Glomerular endothelial cell (primary cell): ENCODE measurements around the gene MERTK. TPM values are rescaled to one million over a fixed set of nuclear protein-coding genes. Genes with fewer than 3 reads are reported as not detected.
"Not testable (repeated sequence)": the region's sequence is repeated elsewhere in the genome, so short reads cannot be mapped to it uniquely, and the experiment has no call there.

ENCODE experiments used
- DNase-seq: peaks from one replicate; pipeline ENCODE4 v3.0.0-alpha.2; 2011; ENCODE audit warnings: low read depth, low spot score; ENCODE audit errors: extremely low read depth
- total RNA-seq: library from RNA; depleted of rRNA; stranded (reverse); fragments of >200 nt; gene quantifications from 2 replicates; pipeline ENCODE4 v1.2.3, GENCODE V29; 2015

The MERTK gene
- total RNA-seq, 1 donor from 2014 or later = 18.8 TPM

DNA sequence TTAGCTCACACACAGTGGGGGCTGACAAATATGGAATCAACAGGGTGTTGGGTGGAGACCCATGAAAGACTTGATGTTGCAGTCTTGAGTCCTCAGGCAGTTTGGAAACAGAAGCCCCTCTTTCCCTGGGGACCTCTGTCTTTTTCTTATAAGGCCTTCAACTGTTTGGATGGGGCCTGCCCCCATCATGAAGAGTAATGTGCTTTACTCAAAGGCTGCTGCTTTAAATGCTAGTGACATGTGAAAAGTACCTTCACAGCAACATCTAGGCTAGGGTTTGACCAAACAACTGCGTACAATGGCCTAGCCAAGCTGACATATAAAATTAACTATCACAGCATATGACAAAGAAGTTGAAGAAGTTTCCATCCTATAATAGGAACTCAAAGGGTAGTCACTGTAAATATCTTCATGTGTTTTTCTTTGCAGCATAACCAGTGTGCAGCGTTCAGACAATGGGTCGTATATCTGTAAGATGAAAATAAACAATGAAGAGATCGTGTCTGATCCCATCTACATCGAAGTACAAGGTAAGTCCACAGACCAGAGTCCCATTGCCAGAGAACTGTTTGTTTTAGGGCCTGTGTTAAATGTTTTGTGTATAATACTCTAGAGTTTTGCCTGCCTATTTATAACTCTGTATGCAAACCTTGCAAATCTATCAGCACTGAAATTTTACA lies 46.3 kb downstream of the MERTK start:
- no peak for DNase-seq

DNA sequence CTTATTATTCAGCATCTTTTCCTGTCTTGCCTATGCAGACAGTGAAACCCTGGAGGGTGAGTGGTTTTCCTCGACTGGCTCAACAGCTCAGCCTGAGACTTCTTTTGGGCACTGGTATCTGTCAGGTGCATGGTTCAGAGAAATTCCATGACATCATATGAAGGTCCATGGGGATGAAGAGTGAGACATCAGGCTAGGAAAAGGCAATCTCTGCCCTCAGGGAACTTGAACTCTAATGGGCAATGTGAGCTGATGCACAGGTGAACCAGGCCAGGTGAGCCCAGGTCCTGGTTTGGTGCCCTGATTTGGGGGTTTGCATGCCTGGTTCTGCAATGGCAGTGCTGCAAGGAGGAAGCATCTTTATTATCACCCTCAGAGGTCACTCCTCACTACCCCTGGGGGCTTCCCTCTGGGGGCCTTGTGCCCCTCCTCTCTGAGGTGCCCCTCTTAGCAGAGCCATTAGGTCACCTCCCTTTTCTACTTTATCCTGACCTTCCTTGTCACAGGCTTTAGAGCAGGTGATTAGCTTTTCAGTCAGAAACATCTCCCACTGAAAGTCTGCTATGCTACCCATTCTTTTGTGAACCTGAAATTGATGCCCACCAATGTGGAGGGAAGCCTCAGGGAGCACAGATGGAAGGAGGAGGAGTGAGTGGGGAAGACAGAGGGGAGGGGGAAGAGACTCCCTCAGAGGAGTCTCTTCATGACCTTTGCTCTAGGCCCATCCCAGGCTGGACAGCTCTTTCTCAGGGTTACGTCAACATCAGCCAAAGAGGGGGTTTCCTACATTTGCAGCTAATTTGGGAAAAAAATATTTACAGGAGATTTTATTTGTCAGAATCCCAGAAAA lies 47.3 kb downstream of the MERTK start:
- DNase-seq = no peak

DNA sequence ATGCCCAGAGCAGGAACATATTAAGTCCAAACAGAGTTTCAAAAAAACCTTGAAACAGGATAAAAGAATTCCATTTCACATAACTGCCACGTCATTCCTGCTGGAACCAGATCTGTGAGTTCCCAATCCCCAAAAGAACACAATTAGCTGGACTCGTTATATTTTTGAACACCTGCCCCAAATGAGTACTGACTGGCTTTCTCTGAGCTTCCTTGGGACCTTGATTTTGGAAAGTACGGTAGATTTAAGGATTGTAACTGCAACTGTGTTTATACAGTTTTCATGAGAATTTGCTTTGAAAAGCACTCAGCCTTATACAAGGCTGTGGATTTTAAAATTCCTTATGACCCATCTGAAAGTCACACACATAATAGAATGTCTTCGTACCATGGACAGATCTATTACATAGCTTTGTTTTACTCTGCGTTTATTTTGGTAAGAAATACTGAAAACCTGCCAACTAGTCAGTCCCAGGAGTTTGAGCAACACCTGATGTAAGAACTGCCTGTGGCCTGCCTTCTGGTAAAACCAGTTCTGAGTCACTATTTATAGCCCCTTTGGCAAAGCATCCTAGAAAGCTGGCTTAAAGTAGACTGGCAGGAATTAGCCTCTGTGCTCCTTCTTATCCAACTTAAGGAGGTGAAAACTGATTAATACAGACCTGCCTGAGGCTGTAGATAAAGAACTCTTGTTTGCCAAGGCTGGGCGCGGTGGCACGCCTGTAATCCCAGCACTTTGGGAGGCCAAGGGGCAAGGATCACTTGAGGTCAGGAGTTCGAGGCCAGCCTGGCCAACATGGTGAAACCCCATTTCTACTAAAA lies 48.1 kb downstream of the MERTK start:
- no peak for DNase-seq

DNA sequence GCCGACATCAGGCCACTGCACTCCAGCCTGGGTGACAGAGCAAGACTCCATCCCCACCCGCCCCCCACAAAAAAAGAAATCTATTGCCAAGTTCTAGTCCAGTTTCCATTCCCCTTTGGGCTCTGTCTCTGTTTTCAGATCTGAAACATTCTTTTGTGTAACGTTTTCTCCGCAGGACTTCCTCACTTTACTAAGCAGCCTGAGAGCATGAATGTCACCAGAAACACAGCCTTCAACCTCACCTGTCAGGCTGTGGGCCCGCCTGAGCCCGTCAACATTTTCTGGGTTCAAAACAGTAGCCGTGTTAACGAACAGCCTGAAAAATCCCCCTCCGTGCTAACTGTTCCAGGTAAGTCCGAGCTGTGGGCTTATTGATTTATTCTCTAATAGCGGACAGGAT lies 48.8 kb downstream of the MERTK start:
- DNase-seq = no peak

DNA sequence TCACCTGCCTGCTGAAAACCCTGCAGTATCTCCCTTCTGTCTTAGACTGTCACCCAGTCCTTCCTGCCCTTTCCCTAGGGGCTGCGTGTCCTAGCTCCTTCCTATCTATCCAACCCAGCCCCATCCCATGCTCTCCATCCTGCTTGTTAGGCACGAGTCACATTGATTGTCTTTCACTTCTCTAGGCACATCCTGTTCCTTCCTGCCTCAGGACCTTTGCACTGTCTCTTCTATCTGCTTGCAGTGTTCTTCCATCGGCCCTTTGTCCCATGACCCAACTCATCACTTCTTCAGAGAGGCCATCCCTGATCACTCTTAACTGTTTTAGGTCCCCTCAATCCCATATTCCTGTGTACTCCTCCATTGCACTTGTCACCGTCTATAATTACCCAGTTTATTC lies 50.4 kb downstream of the MERTK start:
- no peak for DNase-seq

DNA sequence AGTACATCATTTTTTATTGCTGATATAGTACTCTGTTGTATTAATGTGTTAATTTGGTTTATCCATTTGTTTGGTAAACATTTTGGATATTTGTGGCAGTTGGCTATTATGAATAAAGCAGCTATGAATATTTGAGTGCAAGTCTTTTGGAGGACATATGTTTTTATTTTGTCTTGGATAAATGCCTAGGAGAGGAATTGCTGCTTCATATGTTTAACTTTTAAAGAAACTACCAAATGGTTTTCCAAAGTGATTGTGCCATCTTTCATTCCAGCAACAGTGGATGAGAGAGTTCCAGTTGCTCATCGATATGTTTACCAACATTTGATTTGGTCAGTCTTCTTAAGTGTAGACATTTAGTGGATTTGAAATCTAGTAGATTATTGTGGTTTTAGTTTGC lies 51.8 kb downstream of the MERTK start:
- DNase-seq = no peak

DNA sequence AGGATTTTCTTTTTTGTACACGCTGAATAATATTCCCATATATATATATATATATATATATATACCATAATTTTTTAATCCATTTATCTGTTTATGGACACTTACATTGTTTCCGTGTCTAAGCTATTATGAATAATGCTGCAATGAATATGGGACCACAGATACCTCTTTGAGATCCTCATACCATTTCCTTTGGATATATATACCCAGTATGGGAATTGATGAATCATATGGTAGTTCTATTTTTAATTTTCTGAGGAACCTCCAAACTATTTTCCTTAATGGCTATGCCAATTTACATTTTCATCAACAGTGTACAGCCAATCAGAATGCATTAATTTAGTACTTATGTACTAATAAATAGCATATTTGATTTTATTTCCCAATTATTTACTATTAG lies 53.1 kb downstream of the MERTK start:
- no peak for DNase-seq

DNA sequence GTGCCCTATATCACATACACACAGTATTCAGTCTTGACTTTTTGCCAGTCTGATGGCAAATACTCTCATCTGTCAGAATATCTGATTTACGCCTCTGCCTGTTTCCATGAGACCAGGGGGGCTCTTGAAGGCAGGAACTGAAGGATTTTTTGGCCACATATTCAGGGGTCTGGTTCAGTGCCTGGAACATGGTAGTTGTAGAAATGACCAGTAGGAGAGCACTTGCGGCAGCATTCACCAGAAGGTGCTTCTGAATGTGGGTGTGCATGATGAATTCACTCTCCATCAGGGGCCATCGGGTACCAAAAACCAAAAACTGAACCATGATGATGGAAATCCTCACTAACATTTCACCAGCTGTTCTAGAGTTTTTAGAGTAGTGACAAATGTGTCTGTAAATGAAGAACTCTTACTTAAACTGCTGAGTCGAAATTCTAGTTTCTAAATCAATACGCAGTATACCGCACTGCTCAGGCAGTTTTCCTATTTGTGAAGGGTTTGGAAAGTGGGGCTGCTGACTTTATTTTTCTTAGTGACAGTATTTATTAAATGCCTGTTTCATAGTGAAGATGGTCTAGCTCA lies 54.6 kb downstream of the MERTK start:
- no peak for DNase-seq

DNA sequence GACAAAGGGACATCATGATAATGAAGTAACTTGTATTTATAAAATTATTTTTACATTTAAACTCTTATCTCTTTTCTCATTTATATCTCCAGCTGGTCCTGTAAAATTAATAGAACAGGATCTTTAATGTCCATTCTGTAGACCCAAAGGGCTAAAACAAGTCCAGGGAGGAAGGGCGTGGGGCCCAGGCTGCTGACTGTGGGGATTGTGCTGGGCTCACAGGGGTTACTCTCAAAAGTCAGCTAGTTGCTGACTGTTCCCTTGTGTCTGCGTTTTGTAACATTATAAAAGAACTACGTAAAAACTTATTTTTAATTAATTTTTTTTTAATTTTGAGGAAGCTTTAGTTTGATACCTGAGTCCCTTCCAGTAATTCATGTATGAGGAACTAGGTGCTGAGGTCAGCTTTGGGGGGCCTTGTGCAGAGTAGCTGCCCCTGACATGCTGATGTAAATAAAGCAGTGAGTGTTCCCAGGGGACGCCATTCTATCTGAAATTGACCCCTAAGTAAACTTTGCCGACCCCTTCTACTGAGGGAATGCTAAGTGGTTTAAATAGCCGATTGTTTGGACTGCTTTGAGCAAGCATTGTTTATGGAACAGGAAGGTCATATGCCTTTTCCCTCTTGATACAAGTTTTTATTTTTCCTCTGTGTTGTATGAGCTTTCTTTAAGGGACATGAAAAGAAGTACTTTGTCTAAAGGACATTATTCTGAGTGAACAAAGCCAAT lies 56.4 kb downstream of the MERTK start:
- DNase-seq = no peak

DNA sequence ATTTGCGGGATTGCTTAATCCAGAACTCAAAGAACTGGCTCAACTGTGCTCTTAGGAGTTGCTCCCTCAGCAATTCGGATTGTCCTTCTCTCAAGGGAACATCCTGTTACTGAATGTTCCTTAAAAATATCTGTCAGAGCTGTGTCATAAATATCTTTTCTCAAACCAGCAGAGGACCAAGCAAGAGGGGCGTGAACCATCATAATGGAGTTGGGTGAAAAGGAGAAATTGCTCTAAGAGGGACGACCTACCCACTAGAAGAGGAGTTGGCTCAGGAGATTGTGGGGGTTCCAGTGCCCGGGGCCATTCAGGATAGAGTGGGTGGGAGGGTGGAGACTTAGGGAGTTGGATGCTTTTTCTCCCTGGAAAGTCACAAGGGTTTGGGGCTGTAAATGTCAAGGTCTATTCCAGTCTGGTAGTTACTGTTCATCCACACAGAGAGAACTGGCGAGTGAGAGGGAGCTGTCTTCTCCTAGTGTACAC lies 59.5 kb downstream of the MERTK start:
- no peak for DNase-seq

DNA sequence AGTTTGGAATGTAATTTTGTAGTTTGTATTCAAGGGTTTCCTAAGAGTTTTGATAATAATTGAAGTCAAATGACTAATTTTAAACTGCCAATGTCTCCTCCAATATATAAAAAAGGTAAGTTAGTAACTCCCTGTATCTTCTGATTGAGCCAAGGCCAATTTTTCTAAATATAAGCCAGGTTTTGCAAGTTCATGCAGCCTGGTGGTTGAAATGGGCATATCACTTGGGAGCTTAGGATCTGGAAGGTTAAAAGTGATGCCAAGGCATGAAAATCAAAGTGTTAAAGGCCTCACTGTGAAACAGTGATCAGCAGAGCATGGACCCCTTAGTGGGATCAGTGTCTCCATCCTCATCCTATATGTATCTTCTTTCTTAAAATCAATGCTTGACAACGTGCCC lies 60.5 kb downstream of the MERTK start:
- DNase-seq = no peak

DNA sequence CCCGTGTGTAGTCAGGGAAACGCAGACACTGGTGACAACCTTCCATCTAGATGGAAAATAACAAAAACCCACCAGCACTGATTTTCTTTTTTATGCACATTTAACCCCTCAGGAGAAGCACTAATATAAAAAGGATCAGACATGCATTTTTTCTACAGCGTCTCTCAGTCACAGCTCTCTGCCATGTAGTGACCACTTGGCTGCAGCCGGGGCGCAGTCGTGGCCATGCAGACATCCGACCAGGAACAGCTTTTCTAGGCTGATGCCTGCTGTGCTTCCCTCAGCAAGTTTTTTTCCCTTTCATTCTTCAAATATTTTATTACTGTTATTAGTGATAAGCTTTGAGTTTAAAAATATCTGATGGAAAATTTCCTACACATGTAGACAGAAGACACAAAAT lies 63.3 kb downstream of the MERTK start:
- no peak for DNase-seq

DNA sequence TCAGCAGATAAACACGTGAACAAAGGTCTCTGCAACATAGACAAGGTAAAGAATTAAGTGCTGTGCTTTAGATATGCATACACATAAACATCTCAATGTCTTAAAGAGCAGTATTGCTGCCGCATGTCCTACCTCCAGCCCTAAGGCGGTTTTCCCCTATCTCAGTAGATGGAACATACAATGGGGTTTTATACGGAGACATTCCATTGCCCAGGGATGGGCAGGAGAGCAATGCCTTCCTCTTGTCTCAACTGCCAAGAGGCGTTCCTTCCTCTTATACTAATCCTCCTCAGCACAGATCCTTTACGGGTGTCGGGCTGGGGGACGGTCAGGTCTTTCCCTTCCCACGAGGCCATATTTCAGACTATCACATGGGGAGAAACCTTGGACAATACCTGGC lies 64.7 kb downstream of the MERTK start:
- DNase-seq = not testable (repeated sequence)

DNA sequence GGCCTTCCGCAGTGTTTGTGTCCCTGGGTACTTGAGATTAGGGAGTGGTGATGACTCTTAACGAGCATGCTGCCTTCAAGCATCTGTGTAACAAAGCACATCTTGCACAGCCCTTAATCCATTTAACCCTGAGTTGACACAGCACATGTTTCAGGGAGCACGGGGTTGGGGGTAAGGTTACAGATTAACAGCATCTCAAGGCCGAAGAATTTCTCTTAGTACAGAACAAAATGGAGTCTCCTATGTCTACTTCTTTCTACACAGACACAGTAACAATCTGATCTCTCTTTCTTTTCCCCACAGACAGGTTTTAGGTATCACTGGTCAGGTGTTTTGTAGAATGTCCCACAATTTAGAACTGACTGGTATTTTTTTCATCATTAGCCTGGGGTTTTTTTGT lies 65.1 kb downstream of the MERTK start:
- DNase-seq = not testable (repeated sequence)

DNA sequence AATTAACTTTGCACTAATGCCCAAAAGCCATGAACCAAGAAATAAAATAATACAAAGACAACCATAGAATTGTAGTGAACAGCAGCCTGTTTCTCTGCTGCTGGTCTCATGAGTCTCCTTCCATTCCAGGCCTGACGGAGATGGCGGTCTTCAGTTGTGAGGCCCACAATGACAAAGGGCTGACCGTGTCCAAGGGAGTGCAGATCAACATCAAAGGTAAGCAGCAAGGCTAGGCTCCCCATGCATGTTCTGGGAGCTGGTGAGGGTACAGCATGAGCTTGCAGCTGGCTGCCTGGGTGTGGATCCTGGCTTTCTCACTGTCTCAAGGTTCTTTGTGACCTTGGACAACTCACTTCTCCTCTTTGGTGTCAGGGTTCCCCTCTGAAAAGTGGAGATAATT lies 66.7 kb downstream of the MERTK start:
- DNase-seq = no peak

DNA sequence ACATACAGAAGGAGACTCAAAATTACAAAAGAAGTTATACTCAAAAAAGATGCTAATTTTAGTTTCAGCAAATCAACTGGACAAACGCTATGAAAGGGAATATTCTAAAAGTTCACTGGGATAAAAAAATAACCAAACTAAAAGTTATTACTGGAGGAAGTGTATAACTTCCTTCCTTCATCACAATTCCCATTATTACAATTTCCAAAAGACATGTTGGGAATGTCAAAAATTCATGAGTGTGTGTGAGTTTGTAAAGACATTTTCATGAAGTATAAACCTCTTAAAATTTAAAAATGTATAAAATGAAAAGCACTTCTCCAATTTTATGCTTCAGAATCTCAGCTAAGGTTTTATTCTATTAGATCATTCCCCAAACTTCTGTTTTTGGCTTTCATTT lies 67.8 kb downstream of the MERTK start:
- DNase-seq = no peak

DNA sequence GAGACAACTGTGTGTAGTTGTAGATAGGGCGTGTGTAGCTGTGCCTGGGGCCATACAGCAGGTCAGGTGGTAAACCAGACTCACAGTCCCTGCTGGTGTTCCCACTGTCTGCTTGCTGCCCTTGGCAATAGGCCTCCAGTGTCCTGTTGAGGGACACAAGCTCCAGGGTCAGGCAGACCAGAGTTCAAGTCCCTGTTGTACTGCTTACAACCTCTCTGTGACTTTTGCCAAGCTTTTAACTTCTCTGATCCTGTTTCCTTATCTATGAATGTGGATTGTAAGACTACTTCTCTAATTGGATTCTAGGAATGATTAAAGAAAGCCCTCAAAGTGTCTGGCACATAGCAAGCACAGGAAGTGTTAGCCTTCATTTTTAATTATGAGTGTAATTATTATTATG lies 68.6 kb downstream of the MERTK start:
- DNase-seq = no peak

DNA sequence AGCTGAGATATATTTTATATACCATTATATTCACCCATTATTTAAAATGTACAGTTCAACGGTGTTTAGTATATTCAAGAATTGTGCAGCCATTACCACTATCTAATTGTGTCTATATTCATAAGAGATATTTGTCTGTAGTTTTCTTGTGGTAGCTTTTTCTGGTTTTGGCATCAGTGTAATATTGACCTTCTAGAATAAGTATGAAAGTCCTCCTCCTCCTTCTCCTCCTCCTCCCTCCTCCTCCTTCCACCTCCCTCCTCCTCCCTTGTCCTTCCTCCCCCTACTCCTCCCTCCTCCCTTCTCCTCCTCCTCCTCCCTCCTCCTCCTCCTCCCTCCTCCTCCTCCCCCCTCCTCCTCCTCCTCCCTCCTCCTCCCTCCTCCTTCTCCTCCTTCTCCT lies 72.0 kb downstream of the MERTK start:
- DNase-seq = no peak

DNA sequence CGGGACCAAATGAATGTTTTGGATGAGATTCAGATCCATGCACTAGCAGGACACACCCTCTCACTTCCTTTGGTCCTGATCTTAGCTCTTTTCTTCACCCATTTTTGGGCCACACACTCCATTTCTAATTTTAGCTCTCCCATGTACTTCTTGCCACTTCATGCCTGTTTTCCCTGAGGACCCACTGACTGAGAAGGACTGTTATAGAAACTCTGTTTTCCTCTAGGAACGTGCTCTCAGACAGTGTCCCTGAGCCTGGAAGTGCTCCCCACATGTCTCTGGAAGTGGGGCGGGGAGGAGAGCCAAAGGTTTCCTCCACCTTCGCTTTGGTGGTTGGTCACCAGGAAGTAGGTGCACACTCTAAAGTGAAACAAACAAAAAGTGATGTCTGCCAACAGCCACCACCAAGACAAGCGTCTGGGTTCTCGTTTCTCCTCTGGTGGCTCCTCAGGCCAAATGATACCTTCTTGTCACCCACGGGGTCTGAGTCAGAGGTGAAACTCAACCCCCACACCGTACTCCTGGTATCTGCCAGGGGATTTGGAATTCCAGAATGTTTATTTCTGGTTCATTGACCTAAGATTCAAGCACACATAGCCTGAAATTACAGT lies 74.7 kb downstream of the MERTK start:
- DNase-seq = no peak

DNA sequence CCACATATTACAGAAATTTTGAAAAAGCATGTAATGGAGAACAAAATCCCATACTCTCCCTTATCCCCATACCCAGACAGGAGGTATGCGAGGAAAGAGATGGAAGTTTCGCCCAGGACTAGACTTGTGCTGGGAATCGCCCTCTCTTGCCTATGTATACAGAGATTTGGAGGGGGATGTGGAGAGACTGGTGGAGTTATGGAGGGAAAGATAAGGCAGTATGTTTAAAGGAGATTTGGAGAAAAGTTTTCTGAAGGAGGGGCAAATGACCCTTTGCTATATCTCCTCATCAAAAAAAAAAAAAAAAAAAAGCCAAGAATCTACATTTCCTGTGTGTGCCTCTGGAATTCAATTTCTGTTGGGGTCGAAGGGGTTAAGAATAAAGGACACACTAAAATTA lies 75.3 kb downstream of the MERTK start:
- DNase-seq = no peak
